Renal cortex interstitium (tissue), 11 donors: ENCODE data around the gene SH3BGRL3. TPM values are rescaled to one million over a fixed set of nuclear protein-coding genes. Genes with fewer than 3 reads are reported as not detected.
A peak's percentile ranks its signal among the peaks of the same experiment; 100 is the strongest.

Experiments used
- DNase-seq, 11 donors: peaks; one replicate each; pipeline ENCODE4 v3.0.0-alpha.2; 2013; ENCODE audit warnings: low read depth in 9 of 11, low spot score in 4 of 11; ENCODE audit errors: extremely low read depth in 1 of 11
- polyA plus RNA-seq, 3 donors: library from polyadenylated mRNA; unstranded; fragments of 120-200 nt; gene quantifications; one replicate each; pipeline ENCODE4 v1.2.1, GENCODE V29; 2013; ENCODE audit not compliant: insufficient read length in 3 of 3

The SH3BGRL3 gene
- polyA plus RNA-seq, 3 donors, result 84.9 to 107 (median 90.4) TPM

DNA sequence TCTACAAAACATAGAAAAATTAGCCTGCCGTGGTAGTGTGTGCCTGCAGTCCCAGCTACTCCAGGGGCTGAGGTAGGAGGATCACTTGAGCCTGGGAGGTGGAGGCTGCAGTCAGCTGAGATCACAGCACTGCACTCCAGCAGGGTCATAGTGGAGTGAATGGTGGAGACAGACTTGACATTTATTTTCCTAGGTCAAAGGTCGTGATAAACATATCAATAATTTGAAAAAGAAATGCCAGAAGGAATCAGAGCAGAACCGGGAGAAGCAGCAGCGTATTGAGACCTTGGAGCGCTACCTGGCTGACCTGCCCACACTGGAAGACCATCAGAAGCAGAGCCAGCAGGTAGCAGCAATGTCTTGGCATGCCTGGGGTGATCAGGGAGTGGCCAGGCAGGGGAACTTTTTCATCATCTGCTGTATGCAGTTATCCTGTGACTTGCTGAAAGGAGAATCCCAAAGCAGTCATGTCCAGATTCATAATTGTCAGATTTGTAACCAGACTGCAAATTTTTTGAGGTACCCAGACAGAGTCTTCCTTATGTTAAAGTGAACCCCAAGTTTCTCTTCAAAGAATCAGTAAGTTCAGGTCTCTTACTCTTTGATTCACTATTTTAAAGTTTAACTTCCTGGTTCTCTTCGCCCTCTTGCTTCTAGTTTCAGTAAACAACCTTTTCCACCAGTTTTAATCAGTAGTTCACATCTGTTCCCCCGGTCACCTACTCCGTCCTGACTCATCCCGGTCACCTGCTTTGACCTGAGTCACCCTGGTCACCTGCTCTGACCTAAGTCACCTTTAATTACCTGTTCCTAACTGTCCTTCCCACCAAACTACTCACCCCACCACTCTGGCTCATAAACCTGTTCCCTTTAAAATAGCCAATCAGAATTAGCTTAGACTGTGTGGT, 11.3 kb upstream of the SH3BGRL3 start:
- DNase-seq, result no peak

- no peak for DNase-seq
Measured at GRCh38 chr1:26269198-26269550, 10.7 kb upstream of the SH3BGRL3 start.

DNA sequence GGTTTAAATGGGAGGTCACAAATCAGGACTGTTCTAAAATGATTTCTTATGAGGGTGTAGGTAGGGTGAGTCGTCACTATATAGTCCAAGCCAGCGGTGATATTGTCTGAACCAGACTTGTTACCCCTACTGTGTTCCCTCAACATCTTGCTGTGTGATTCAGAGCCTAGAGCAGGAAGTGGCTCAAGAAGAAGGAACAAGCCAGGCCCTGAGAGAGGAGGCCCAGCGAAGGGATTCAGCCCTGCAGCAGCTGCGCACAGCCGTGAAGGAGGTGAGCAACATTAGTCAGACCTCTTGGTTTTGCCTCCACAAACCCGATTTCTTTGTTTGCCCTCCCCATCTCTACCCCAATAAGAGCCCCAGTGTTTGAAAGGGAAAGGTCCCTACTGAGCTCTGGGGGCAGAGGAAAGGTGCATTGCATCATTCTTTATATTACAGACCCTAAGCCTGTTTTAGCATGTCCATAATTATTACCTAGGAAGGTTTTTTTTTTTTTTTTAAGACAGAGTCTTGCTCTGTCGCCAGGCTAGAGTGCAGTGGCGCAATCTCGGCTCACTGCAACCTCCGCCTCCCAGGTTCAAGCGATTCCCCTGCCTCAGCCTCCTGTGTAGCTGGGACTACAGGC, 5.0 kb upstream of the SH3BGRL3 start:
- no peak for DNase-seq

- DNase-seq, result peak in 10 of 11 donors; percentile 49 to 75 (median 66)
Measured at GRCh38 chr1:26275580-26276431, 4.1 kb upstream of the SH3BGRL3 start.

GRCh38 chr1:26276432-26276838, 3.5 kb upstream of the SH3BGRL3 start:
- no peak for DNase-seq

- no peak for DNase-seq
Measured at GRCh38 chr1:26277261-26277661, 2.6 kb upstream of the SH3BGRL3 start.

DNA sequence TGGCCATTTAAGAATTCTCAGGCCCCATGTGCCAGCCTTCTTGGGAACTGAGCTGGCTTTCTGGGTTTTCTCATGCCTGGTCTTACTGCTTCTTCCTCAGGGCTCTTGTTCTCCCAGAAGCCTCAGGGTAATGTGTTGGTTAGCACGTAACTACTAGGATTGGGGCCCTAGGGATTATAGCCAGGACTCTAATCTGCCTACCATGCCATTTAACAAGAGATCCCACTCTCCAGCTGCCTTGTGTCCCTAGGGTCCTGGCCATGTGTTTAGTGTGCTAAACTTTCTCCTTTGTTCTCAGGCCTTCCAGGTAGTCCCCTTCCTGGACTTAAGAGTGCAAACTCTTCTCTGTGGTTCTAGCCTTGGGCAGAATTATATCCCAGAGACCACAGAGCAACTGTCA, 2.2 kb upstream of the SH3BGRL3 start:
- no peak for DNase-seq

DNA sequence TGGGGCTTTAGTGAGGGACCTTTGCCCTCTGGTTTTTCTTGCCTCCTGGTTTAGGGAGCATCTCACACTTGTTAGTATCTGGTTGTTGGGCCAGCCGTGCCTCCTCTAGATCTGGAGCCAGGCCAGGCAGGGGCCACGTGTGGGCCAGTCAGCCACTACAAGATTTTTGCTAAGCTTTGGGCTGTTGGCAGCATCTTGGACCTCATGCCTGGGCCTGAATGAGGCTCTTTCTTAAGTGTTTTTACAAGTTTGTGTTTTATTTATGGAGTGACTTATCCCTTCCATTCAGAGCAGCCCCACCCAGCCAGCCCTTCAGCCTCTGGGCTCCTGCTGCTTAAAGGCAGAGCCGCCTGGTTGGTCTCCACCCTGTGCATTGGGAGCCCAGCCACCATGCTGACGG, 1.6 kb upstream of the SH3BGRL3 start:
- no peak for DNase-seq

GRCh38 chr1:26278724-26279455, 996 bp upstream of the SH3BGRL3 start:
- DNase-seq, result no peak

- no peak for DNase-seq
Measured at GRCh38 chr1:26280333-26281042, 602 bp downstream of the SH3BGRL3 start.

GRCh38 chr1:26281091-26281958, 1.4 kb downstream of the SH3BGRL3 start:
- DNase-seq, result no peak

- DNase-seq, result peak in 1 of 11 donors; percentile 43
Measured at GRCh38 chr1:26281971-26282370, 2.1 kb downstream of the SH3BGRL3 start.

DNA sequence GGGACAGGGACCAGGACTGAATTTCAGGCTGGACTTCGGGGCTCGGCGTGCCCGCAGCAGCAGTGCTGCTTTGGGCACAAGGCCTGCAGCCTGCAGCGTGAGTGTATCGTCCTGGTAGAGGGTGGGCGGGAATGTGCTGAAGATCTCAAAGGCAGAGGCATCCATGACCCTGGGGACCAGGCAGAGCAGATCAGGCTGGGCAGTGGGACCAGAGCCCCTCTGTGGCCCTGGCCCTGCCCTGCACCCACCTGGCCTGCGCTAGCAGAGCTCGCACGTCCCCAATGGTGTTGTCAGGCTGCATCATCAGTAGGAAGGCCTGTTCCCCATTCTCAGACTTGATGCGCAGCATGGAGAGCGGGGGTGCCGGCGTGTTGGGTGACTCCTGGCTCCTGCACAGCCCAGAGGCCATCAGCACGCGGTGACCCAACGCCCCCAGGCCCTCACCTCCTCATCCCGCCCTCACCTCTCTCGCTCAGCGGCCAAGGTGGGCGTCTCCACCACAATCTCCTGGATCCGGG, 2.6 kb downstream of the SH3BGRL3 start:
- no peak for DNase-seq

DNA sequence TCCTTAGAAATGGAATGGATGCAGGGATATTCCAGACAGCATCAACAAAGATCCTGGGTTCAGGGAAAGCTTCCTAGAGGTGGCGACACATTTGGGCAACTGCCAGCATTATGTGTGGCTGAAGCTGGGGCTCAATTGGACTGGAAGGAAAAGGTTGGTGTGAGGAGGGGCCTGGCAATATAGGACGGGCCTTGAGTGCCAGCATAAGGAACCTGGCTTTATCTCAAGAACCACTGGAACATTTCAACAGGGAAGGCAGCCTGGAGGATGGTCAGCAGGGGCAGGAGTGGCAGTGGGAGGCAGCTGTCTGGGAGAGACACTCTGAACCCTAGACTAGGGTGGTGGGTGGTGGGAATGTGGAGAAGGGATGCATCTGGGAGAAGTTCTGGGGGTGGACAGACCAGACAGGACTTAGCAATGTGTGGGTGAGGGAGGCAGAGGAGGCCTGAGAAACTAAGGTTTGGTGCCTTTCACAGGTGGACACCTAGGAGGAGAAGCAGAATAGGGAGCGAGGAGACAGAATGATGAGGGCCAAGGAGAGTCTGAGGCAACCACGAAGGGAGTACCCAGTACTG, 3.5 kb downstream of the SH3BGRL3 start:
- no peak for DNase-seq

DNA sequence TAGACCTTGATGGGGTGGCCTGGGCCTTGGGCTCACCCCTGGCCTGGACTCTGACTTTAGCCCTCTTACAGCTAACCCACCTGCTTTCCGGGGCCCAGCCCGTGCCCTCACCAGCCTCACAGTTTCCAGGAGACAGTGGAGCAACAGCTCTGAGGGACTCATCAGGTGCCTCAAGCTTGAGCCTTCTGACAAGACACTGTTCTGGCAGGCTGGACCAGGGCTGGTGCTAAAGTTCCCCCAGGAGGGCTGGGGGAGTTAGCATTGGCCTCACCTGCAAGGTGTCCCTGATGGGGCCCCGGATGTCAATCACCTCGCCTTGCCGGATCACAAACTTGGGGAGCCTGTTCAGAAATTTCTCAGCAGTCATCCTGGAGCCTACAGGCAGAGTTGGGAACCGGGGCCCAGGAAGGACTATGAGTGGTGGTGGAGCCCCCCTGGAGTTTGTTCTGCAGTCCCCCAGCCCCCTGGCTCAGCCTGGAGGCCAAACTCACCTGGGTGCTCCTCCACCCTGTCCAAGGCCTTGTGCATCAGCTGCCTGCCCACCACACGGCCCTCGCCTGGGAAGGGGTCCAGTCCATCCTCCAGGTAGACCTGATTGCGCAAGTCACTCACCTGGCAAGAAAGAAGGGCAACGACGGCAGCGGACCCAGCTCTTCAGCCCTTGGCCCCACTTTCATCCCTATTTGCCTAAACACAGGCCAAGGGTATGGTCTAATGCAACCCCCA, 4.1 kb downstream of the SH3BGRL3 start:
- no peak for DNase-seq

DNA sequence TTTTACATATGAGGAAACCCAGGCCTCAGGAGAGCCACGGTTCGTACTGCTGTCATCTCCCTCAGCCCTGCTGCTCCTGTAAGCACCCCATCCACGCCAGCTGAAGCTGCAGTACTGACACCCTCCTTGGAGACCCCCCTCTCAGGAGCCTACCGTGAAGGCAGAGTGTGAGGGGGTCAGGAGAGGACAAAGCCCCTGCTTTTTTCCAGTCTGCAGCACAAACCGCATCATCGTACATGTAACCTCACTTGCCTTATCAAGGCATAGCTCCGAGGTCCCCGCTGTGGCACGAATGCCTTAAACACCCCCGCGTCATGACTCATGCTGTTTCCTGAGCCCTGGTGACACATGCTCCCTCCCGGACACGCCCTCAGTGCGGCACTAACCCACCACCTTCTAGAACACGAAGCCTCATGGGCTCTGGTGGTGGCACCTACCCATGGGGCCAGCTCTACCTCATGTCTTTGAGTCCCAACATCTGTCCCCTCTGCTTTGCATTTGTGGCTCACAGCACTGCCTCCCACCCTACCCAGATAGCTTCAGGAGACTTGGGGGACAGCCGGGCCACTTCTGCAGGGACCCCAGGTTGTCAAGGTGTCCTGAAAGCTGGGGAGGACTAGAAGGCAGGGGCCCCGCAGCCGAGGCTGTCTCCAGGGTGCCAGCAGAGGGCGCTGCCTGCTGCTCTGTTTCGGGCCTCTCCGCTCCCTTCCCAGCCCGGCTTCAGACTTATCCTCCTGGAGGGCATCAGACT, 4.9 kb downstream of the SH3BGRL3 start:
- DNase-seq, result no peak
